NOMO-1 (cell line): ENCODE results near the gene FAM240B.

Source experiments
- DNase-seq, 2 experiments: peaks; one replicate each; lab custom pipeline; 2025; ENCODE audit not compliant: unreplicated experiment in 2 of 2; lab: John Stamatoyannopoulos, UW

The FAM240B gene

DNA sequence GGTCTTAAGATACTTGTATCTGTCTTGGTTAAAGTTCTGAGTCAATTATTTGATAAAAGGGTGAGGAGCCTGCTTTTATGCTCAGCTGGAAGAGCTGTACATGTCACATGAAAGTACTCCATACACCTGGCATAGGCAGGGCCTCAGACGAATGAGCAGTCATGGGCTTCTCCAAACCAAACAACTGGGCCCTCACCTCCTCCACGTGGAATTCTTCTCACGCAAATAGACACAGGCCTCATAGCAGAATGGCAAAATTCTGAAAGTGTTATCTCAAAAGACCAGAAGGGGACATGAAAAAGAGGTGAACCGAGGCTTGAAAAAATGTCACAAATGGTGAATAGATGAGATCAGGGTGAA, 48.6 kb downstream of the FAM240B start:
- DNase-seq = no peak

GRCh38 chr9:38670542-38671371, 49.2 kb downstream of the FAM240B start:
- no peak for DNase-seq

DNA sequence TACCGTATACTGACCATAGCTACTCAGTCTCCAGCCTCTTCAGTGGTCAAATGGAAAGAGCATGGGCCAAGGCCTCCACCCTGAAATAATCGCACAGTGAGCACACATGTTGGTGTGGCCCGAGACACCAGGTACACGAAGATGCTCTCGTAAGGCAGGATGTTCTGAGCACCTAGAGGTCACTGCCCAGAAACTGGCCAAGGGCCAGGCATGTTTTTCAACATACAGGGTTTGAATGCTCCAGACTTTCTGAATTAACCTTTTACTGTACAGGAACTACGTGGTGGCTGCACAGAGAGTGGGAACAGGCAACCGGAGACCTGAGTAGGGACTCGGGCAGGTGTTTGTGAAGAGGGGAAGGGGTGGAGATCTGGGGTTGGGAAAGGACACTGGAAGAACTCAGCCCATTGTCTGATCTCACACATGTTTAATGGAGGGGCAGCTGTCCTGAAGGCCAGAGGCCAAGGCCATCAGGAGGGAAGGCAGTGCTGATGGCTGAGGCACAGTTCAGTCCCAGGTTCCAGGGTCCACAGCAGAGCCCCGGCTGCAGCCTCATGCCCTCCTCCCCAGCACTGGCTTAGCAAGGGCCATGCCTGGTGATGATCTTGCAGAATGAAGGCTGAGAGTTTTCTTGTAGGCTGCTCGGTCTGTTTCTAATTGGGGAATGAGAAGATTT, 51.0 kb downstream of the FAM240B start:
- no peak for DNase-seq

- DNase-seq = no peak
These were observed 57.0 kb downstream of the FAM240B start for GRCh38 chr9:38662763-38663593.

- DNase-seq = no peak
These were observed 60.4 kb downstream of the FAM240B start for GRCh38 chr9:38659538-38659937.

- DNase-seq = no peak
These were observed 63.0 kb downstream of the FAM240B start for GRCh38 chr9:38656896-38657295.

DNA sequence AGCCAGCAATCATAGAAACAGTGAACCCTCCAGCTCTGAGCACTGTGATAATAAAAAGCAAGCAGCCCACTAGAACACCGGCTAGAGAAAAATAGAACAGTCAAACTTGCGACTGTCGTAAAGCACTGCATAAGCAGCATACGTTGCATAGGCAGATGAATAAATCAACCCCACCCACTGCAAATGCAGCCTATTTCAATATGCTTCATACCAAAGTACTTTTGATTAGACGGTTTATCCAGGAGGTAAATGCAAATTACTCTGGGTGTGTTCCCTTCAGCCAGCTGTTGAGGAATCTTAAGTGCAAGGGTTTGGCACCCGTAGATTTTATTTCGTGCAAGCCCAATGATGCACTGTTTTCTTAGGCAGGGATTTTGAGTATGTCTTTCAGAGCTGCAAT, 67.4 kb downstream of the FAM240B start:
- DNase-seq = no peak

- no peak for DNase-seq
These were observed 67.9 kb downstream of the FAM240B start for GRCh38 chr9:38652044-38652443.

- DNase-seq = no peak
These were observed 68.4 kb downstream of the FAM240B start for GRCh38 chr9:38651400-38652042.

- no peak for DNase-seq
These were observed 69.4 kb downstream of the FAM240B start for GRCh38 chr9:38650564-38650963.

DNA sequence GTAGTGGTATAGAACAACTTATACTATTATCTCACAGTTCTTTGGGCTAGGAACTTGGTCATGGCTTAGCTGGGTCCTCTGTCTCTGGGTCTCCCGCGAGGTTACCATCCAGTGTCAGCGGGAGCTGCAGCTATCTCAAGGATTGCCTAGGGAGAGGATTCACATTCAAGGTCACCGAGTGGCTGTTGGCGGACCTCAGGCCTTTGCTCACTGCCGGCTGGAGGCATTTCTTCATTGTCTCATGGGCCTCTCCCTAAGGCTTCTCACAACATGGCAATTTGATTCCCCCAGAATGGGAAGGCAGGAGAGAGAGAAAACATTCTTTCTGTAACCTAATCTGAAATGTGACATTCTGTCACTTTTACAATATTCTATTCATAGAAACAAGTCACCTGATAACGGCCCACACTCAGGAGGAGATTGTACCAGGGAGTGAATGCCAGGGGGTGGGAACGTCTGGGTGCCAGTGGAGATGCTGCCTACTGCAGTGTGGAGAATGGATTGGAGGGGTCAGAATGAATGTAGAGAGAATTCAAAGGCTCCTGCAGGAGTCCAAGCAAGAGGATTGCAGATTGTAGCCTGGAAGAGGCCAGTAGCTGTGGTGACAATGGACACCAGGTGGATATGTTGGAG, 70.1 kb downstream of the FAM240B start:
- DNase-seq = no peak

GRCh38 chr9:38644601-38645000, 75.3 kb downstream of the FAM240B start:
- DNase-seq = no peak
